ENCODE results near the gene PABPN1. TPM values are rescaled to one million over a fixed set of nuclear protein-coding genes. Genes with fewer than 3 reads are reported as not detected.

The PABPN1 gene
- total and polyA plus RNA-seq, 2 of the 13 experiments (the other 11 are each of a cell fraction or from before 2014, with no cell fraction given) = 233 to 524 TPM

DNA sequence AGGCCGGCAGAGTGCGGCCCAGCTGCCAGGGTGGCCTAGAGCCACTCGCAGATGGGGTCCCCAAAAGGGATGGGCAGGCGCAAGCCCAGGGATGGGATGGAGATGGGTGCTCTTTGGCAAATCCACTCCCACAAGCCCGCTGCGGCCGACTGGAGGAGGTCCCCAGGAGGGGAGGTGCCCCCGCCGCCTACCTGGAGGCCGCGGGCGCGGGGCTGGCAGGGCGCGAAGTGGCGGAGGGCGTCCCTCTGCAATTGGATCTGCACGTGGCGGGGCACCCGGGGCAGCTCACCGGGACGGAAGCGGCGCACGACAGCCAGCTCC is 19.3 kb upstream of the PABPN1 start (continued):
- TF ChIP-seq THAP11 (CRISPR knock-in tag; IDR thresholded peaks at IDR 0.05) (no peak), ZC3H4 (CRISPR knock-in tag; IDR thresholded peaks at IDR 0.05; ENCODE audit: borderline replicate concordance) (peak; percentile 36; the same call in 1 of the 2 replicates), ZBTB1 (CRISPR knock-in tag; IDR thresholded peaks at IDR 0.05; ENCODE audit: borderline replicate concordance) (peak; percentile 93; the same call in 1 of the 2 replicates), SOX13 (IDR thresholded peaks at IDR 0.05) (no peak), SOX13 (CRISPR knock-in tag; conservative IDR thresholded peaks at IDR 0.05 in 1 of 2, IDR thresholded peaks at IDR 0.05 in 1 of 2) (peak; percentile 52 to 89; a peak in 2 of 4 replicates), ZNF678 (CRISPR knock-in tag; IDR thresholded peaks at IDR 0.05) (peak; percentile 99), ZNF883 (CRISPR knock-in tag; IDR thresholded peaks at IDR 0.05; ENCODE audit: not compliant biosample characterization) (peak; percentile 92), SMC3 (IDR thresholded peaks at IDR 0.05; ENCODE audit: low read length) (no peak), ZNF446 (CRISPR knock-in tag; IDR thresholded peaks at IDR 0.05) (peak; percentile 100), ZC3H13 (CRISPR knock-in tag; IDR thresholded peaks at IDR 0.05) (no peak), ZSCAN12 (CRISPR knock-in tag; IDR thresholded peaks at IDR 0.05) (peak; percentile 98), TBP (CRISPR knock-in tag; IDR thresholded peaks at IDR 0.05) (no peak; the same call in 1 of the 2 replicates), RAD51 (IDR thresholded peaks at IDR 0.05; ENCODE audit: borderline replicate concordance) (no peak), ISL2 (CRISPR knock-in tag; IDR thresholded peaks at IDR 0.05) (peak; percentile 82; the same call in 1 of the 2 replicates)
- TF ChIP-seq, protein P1, sequence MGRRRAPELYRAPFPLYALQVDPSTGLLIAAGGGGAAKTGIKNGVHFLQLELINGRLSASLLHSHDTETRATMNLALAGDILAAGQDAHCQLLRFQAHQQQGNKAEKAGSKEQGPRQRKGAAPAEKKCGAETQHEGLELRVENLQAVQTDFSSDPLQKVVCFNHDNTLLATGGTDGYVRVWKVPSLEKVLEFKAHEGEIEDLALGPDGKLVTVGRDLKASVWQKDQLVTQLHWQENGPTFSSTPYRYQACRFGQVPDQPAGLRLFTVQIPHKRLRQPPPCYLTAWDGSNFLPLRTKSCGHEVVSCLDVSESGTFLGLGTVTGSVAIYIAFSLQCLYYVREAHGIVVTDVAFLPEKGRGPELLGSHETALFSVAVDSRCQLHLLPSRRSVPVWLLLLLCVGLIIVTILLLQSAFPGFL (CRISPR knock-in tag; IDR thresholded peaks at IDR 0.05) = peak; percentile 73
- TF ChIP-seq, protein P2, sequence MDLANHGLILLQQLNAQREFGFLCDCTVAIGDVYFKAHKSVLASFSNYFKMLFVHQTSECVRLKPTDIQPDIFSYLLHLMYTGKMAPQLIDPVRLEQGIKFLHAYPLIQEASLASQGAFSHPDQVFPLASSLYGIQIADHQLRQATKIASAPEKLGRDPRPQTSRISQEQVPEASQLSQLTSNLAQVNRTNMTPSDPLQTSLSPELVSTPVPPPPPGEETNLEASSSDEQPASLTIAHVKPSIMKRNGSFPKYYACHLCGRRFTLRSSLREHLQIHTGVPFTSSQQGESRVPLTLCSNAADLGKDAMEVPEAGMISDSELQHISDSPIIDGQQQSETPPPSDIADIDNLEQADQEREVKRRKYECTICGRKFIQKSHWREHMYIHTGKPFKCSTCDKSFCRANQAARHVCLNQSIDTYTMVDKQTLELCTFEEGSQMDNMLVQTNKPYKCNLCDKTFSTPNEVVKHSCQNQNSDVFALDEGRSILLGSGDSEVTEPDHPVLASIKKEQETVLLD (CRISPR knock-in tag; IDR thresholded peaks at IDR 0.05; ENCODE audit: low read depth) = no peak
- TF ChIP-seq, protein P3, sequence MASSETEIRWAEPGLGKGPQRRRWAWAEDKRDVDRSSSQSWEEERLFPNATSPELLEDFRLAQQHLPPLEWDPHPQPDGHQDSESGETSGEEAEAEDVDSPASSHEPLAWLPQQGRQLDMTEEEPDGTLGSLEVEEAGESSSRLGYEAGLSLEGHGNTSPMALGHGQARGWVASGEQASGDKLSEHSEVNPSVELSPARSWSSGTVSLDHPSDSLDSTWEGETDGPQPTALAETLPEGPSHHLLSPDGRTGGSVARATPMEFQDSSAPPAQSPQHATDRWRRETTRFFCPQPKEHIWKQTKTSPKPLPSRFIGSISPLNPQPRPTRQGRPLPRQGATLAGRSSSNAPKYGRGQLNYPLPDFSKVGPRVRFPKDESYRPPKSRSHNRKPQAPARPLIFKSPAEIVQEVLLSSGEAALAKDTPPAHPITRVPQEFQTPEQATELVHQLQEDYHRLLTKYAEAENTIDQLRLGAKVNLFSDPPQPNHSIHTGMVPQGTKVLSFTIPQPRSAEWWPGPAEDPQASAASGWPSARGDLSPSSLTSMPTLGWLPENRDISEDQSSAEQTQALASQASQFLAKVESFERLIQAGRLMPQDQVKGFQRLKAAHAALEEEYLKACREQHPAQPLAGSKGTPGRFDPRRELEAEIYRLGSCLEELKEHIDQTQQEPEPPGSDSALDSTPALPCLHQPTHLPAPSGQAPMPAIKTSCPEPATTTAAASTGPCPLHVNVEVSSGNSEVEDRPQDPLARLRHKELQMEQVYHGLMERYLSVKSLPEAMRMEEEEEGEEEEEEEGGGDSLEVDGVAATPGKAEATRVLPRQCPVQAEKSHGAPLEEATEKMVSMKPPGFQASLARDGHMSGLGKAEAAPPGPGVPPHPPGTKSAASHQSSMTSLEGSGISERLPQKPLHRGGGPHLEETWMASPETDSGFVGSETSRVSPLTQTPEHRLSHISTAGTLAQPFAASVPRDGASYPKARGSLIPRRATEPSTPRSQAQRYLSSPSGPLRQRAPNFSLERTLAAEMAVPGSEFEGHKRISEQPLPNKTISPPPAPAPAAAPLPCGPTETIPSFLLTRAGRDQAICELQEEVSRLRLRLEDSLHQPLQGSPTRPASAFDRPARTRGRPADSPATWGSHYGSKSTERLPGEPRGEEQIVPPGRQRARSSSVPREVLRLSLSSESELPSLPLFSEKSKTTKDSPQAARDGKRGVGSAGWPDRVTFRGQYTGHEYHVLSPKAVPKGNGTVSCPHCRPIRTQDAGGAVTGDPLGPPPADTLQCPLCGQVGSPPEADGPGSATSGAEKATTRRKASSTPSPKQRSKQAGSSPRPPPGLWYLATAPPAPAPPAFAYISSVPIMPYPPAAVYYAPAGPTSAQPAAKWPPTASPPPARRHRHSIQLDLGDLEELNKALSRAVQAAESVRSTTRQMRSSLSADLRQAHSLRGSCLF (CRISPR knock-in tag; IDR thresholded peaks at IDR 0.05; ENCODE audit: borderline replicate concordance) = peak; percentile 91; the same call in 1 of the 2 replicates
- TF ChIP-seq, protein P4, sequence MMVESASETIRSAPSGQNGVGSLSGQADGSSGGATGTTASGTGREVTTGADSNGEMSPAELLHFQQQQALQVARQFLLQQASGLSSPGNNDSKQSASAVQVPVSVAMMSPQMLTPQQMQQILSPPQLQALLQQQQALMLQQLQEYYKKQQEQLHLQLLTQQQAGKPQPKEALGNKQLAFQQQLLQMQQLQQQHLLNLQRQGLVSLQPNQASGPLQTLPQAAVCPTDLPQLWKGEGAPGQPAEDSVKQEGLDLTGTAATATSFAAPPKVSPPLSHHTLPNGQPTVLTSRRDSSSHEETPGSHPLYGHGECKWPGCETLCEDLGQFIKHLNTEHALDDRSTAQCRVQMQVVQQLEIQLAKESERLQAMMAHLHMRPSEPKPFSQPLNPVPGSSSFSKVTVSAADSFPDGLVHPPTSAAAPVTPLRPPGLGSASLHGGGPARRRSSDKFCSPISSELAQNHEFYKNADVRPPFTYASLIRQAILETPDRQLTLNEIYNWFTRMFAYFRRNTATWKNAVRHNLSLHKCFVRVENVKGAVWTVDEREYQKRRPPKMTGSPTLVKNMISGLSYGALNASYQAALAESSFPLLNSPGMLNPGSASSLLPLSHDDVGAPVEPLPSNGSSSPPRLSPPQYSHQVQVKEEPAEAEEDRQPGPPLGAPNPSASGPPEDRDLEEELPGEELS (CRISPR knock-in tag; IDR thresholded peaks at IDR 0.05) = peak; percentile 58
- TF ChIP-seq, protein P5, sequence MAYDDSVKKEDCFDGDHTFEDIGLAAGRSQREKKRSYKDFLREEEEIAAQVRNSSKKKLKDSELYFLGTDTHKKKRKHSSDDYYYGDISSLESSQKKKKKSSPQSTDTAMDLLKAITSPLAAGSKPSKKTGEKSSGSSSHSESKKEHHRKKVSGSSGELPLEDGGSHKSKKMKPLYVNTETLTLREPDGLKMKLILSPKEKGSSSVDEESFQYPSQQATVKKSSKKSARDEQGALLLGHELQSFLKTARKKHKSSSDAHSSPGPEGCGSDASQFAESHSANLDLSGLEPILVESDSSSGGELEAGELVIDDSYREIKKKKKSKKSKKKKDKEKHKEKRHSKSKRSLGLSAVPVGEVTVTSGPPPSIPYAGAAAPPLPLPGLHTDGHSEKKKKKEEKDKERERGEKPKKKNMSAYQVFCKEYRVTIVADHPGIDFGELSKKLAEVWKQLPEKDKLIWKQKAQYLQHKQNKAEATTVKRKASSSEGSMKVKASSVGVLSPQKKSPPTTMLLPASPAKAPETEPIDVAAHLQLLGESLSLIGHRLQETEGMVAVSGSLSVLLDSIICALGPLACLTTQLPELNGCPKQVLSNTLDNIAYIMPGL (CRISPR knock-in tag; IDR thresholded peaks at IDR 0.05; ENCODE audit: borderline replicate concordance in 1 of 2, low read depth in 1 of 2) = peak in 1 of 2 experiments; percentile 60; a peak in 2 of 4 replicates
